GM21717 (cell line): Measurements from ENCODE around the gene PMVK.
A peak's percentile ranks its signal among the peaks of the same experiment; 100 is the strongest.

Experiments
- ATAC-seq: cut with Tn5 transposase; IDR thresholded peaks from one replicate; pipeline ENCODE4 v1.9.1; 2021; ENCODE audit warnings: mild to moderate bottlenecking, moderate library complexity; ENCODE audit not compliant: unreplicated experiment

The PMVK gene

DNA sequence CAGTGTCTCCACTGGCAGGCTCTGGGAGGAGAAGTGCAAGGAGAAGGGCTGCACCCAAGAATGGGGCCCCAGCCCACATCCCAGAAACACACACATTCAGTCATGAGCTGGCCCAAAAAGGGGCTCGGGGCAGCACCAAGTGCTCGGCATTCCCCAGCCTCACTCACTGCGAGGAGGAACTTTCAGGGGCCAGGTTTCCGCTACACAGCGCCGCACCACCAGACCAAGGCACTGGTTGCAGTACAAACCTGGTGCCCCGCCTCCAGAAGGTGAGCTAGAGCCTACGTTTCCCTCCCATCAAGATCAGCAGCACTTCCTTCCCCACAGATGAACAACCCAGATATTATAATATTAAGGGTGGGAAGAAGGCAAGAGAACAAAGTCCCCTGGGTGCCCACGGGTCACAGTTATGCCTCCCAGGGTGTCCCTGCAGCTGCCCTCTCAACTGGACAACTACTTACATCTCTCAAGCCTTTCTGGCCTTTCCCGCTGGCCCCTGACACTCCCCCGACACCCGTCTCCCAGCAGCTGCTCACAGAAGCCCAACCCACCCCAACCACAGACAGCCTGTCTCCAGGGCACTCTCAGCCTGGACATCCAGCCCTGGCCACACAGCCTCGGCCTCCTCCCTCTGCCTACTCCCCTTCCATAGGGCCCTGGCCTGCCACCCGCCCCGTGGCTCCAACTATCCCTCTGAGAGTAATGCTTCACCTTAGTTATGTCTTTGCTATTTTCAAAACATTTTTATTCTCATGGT is 15.6 kb upstream of the PMVK start:
- ATAC-seq = no peak

DNA sequence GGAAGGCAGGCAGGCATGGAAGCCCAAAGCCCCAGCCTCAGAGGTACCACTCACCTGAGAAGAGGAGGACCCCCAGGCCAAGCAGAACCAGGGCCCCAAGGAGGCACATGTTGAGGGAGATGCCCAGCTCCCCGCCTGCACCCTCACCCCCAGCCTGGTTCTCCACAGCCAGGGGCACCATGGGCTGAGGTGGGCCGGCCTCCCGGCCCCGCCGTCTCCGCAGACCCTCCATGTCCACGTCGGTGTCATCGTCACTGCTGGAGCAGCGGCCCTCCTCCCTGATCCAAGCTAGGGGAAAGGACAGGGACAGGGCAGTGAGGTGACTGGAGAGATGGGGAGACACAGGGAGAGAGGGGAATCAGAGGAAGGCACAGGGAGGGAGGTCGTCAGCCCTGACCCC is 11.6 kb upstream of the PMVK start:
- ATAC-seq = no peak

DNA sequence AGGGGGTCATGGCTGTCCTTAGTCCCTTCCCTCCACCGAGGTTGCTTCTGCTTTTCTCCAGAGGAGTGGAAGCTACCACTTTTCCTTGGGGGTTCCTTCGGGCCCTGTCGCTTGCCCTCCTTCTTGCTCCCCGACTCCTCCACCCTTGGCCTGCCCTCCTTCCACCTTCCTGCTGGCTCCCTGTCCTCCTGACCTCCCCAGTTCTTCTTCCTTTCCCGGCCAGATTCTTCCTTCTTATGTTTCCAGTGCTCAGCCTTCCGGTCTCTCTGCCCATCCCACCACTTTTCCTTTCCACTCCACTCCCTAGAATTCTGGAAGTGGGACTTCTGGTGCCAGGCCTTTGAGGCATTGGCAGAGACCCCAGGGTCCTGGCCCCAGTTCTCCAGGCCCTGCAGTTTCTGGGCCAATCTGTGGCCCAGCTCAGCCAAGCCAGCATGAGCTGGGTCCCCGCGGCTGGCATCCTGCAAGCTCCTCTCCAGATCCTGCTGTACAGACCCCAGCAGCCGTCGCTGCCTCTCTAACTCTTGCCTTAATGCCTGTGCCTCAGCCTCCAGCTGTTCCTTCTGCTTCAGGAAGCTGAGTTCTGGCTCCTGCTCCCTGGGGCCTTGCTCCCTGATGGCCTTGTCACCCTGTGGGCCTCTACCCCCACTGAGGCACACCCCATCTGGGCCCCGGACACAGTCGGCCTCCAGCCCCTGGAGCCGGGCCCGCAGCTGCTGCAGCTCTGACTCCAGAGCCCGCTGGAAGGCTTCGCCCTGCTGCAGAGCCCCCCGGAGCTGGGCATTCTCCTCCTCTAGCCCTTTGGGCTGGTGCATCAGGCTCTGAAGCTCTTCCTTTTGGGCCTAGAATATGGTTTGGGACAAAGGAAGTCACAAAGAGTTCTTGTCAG is 9.7 kb upstream of the PMVK start:
- ATAC-seq = no peak

DNA sequence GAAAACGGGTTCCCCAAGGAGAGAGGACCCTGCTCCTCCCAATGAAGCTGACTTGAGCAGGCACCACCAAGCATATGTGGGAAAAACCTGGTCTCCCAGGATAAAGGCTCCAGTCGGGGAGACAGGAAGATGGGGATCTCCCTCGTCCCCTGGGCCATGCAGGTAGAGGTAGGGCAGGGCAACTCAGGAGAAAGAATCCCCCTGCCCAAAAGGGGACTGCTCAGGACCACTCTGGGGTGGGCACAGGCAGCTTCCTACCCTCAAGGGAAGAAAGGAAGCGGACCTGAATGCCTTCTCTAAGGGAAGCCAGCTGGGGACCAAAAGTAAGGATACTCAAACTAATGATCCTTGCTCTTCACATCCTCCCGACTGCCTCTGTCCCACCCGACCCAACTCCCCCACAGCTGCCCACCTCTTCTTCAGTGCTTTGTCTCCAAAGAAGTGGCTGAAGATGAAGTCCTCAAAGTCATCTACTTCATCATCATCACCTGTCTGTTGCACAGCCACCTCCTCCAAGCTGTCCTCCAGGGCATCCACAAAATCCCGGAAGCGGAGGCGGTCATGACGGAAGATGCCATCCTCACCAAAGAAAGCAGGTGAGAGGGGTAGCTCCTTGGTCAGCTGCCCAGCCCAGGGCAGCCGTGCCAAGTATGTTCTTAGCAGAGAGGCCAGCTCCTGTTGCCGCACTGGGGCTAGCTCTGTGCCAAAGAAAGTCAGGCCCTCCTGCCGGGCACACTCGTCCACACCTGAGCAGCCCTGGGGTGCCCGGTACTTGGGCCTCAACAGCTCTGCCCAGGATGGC is 8.8 kb upstream of the PMVK start:
- no peak for ATAC-seq

DNA sequence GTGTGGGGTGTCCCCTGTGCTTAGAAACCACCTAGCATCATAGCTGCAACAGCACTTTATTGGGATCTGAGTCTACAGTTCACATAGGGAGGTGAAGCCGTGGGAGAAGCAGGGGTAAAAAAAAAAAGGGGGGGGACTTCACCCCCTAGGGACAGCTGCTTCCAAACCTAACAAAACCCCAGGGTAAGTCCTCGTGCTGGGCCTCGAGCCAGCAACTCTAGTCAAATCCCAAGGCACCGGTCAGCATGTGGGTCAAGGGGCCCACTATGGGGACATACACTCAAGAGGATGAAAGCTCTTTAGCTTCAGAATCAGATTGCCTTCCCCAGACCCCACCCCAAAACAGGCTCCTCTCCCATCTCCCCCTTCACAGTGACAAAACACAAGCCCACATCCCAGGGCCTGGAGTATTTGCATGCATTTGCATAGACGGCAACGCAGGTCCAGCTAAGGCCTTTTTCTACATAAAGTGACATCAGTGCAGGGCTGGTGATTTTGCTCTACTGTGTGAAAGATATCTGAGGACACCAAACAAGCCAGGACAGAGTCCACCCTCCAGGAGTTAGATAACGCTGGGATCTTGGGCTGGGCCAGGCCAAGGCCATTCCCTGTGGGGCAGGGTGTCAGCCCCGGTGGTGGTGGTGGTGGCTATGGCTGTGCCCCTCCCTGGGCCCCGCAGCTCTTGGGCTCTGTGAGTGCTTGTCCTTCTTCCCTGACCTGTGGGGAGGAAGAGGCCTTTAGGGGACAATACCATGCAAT is 8.1 kb upstream of the PMVK start:
- ATAC-seq = no peak

DNA sequence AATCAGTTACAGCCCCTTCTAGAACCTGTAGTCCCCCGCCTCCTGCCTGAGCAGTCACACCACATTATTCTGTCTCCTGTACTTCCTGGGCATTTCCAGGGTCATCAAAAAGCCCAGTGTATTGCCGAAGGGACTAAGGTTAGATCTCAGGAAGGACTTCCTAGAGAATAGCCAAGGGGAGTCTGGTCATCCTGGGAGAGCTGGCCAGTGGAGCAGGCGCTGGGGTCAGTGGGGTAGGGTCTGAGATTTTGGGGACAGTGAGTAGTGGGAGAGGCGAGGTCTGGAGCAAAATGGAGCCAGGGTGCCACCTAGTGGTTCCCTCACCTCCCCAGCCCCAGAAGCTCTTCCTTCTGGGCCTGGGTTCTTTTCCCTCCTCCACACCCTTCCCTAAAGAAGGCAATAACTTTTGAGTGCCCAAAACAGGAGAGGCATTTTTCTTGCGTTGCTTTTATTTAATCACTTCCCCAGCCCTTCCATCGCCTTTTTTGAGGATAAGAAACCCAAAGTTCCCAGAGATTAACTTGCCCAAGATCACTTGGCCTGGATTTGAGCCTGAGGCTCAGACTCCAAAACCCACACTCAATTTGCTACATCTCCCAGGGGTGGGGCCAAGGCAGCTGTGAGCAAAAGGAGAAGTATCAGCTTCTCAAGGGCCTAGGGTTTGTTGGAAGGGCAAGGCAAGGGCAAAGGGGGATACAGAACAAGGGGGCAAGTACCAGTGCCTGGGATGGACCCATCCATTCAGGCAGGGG is 7.3 kb upstream of the PMVK start:
- no peak for ATAC-seq

DNA sequence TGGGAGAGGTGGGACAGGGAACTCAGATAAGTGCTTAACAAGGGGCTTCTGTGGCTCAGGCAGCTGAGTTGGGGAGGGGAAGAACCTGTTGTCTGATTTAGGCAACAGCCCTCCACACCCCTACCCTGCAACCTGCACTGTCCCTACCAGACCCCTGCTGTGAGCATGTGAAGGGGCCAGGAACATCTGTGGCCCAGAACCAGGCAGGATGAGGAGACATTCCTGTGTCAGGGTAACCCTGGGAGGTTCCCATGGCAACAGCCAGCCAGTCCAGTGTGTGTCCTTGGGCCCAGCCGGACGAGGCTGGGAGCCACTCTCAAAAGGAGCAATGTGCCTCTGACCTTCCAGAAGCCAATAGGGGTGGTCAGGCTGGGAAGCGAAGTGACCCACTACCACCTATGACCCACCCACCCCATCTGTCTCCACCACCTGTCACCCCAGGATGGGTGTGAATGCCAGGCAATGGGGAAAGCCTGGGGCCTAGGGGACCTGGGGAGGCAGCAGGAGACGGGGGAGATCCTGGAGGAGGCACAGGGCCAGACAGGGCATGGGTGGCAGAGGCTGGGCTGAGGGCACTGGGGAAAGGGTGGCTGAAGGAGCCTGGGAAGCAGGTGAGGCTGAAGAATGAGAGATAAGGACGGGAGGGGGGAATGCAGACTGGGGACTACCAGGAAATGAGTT is 5.0 kb upstream of the PMVK start:
- ATAC-seq = no peak

DNA sequence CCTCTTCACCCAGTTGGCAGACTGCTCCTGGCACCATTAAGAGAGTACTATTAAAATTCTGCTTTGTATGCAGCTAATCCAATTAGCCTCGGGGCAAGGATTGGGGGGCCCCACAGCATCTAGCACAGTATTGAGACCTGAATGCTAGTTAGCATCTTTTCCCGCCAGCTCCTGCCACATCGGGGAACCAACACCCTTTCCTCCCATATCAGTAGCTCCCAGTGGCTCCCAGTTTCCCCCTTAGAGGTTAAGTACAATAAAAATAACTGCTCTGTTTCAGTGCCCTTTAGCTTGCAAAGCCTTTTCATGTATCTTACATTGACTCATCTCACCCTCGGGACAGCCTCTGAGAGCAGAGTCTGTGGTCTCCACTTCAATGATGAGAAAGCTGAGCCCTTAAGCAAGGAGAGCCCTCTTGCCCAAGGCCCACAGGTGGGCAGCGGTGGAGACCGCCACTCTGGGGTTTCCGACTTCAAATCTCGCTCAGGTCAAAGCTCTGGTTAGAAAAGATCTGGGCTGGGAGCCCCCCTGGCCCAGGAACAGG is 4.2 kb upstream of the PMVK start:
- ATAC-seq = no peak

DNA sequence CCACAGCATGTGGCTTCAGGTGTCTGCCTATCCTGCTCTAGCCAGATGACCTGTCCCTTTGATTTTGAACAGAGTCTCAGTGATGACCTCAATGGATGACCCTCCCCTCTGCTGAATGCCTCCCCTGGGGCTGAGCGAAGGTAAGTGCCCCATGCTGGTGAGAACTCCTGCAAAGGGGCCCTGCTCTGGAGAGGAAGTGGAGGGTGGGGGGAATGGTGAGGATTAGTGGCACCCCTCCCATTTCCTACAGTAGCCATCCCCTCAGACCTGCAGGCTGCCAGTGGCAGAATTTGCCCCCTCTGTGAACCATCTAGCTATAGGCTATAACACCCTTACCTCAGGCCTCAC is 3.7 kb upstream of the PMVK start:
- ATAC-seq = no peak

DNA sequence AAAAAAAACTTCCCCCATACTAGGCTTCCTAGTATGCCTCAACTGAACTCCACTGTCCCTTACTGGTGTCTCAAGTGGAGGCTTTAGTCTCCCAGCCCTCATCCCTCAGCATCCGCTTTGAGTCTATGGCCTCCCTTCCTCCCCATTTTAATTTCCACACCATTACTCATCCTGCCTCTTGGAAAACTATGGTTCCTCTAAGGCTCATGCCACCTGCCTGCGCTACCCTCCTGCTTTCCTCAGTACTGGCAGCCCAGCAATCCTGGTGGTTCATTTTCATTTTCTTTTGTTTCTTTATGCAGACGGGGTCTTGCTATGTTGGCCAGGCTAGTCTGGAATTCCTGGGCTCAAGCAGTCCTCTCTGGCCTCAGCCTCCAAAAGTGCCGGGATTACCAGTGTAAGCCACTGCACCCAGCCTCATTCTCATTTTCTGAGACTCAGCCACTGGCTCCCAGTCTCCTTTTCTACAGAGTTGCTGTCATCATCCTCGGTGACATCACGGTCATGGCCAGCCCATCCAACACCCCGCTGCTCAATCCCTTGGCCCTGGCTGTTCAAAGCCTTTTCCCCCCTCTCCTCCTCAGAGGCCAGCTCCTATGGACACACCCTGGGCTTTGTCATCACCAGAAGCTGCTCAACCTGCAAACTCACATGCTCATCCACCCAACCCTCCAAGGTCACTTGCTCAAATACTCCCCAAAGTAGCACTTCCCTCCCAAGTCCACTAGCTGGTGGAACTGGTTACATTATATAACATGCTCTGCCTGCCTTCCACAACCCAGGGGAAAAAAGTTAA is 2.3 kb upstream of the PMVK start:
- no peak for ATAC-seq

DNA sequence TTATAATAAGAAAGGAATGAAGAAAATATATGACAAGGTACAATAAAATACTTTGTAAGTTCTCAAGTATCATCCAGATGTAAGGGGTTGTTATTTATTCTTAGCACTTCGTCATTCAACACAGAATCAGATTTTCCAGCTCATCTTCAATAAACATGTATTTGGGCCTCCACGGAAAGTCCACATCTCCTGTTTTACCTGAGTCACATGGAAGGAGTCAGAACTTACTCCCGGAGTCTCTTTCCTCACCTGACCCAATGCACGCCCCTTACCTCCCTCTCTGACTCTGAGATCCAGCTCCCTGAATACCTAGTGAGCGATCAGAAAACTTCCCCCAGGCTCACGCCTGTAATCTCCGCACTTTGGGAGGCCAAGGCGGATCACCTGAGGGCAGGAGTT is 1.5 kb upstream of the PMVK start:
- no peak for ATAC-seq

DNA sequence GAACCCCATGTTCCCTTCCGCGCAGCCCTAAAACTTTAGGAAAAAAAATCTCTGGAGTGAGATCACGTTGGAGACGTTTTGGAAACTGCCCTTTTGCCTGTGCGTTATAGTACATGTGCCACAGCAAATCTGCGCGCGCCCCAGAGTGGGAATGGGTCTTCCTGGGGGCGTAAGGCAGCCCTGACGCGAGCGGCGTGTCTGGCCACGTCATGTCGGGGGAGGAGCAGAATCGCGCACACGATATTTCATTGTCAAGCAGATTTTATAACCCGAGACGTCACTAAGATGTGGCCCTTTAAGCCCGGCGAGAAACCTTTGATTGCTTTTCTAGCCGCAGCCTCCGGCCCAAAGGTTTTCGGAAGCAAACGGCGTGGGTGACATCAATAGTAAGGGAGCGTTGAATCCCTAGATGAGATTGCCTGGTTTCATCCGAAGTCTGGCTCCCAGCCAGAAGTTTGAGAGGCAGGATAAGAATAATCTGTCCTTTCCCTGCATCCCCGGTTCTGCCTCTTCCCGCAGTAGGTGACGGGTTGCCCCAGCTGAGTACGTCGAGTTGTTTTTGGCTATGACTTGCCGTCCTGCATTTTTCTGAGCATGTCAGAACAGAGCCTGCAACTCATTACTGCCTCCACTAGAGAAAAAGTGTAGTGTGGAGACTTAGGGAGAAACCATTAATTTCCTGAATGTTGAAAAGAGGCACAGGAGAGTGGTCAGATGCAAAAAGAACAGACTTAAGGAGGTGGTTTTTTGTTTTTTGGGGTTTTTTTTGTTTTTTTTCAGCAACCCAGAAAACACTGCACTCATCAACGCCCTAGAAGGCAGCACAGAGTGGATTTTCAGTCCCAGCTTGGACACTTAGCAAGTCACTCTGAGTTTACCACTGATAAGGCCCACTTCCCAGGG is 817 bp upstream of the PMVK start:
- ATAC-seq = peak; percentile 56

DNA sequence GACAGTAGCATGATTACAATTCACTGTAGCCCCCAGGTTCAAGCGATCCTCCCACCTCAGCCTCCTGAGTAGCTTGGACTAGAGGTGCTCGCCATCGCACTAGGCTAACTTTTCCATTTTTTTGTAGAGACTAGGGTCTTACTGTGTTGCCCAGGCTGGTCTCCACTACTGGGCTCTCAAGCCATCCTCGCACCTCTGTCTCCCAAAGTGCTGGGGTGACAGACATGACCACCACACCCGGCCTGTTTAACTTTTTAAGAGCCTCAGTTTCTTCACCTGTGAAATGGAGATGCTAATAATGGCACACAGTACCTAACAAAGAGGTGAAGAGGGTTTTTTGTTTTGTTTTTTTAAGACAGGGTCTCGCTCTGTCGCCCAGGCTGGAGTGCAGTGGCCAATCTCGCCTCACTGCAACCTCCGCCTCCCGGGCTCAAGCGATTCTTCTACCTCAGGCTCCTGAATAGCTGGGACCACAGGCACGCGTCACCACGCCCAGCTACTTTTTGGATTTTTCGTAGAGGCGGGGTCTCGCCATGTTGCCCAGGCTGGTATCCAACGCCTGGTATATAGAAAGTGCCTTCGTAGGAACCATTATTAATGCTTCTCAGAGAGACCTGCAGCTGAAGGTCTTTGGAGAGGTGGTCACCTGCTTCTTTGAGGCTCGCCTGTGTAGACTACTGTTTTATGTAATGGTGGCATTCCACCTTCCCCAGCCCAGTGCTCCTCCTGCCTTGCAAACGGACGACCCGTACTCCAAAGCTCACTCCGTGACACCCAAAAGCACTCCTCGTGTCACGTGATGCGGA is 567 bp downstream of the PMVK start:
- no peak for ATAC-seq

DNA sequence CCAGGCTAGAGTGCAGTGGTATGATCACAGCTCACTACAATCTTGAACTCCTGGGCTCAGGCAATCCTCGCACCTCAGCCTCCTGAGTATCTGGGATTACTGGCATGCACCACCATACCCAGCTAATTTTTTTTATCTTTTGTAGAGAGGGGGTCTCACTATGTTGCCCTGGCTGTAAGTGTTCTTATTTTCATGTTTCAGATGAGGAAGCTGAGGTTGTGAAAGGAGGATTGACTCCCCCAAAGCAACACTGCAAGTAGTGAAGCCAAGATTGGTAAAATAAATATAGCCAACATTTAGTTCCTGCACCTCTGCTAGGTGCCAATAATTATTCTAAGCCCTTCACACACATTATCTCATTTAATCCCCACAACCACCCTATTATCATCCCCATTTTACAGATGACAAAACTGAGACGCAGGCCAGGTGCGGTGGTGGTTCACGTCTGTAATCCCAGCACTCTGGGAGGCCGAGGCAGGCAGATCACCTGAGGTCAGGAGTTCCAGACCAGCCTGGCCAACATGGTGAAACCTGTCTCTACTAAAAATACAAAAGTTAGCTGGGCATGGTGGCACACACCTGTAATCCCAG is 2.1 kb downstream of the PMVK start:
- ATAC-seq = no peak

DNA sequence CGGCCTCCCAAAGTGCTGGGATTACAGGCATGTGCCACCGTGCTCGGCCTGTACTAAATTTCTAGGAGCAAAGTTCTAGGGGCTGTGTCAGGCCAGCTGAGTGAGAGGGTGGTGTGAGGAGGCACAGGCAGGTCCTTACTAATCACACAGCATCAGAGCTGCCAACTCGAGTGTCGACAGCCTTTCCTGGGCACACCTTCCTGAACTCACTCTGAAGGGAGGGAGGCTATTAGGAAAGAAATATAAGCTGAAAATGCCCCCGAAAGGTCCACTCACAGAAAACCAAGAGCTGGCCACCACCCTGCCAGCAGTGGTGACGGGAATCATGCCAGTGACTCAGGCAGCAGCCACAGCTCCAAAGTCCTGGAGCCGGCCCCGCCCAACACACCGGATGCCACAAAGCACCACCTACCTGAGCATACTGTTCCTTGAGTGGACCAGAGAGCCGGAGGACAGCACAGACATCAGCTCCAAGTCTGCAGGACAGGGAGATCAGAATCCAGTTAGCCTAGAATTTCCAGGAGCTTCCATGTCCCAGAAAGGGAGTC is 4.5 kb downstream of the PMVK start:
- ATAC-seq = no peak

DNA sequence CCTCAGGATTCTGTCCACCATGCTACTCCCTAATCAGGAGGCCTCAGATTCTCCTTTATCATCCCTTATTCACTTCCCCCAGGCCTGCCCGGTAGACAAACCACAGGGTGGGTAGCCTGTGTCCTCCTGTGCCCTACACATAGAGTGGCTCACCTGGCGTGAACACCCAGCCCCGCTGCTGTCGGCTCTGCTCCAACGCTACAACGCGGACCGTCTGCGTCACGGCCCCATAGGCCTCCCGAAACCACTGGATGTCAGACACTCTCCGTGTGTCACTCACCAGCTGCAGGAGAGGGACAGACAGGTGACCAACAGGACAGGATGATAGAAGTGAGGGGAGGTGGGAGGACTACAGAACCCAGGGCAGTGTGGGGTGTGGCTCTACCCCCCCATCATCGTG is 10.3 kb downstream of the PMVK start:
- no peak for ATAC-seq
